Mammary epithelial cell (primary cell): Measurements from ENCODE around the gene DIAPH2.

Source experiments
- EZH2 ChIP-seq: IDR thresholded peaks from 2 replicates; pipeline ENCODE4 v1.6.1; 2012; ENCODE audit warnings: low read length, inconsistent platforms, borderline replicate concordance
- TF ChIP-seq, protein P1 (sequence below), 2 donors: IDR thresholded peaks in 1 of 2; conservative IDR thresholded peaks in 1 of 2; 2 replicates each; pipeline ENCODE4 v1.5.1; 2011 to 2012; ENCODE audit warnings: inconsistent platforms in 2 of 2, low read length in 2 of 2, mild to moderate bottlenecking in 2 of 2, control low read depth in 1 of 2, low read depth in 1 of 2; ENCODE audit not compliant: insufficient read depth in 1 of 2; ENCODE audit errors: extremely low read depth in 1 of 2

DNA sequence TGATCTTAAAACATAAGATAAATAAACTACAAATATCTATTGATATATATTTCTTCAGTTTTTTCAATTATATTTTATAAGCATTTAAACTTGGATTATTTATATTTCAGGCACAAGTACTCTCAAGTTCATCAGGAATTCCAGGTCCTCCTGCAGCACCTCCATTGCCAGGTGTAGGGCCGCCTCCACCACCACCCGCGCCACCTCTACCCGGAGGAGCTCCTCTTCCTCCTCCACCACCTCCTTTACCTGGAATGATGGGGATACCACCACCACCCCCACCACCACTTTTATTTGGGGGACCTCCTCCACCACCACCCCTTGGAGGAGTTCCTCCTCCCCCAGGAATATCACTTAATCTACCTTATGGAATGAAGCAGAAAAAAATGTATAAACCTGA is 273.1 kb downstream of the DIAPH2 start:
- TF ChIP-seq, protein P1, sequence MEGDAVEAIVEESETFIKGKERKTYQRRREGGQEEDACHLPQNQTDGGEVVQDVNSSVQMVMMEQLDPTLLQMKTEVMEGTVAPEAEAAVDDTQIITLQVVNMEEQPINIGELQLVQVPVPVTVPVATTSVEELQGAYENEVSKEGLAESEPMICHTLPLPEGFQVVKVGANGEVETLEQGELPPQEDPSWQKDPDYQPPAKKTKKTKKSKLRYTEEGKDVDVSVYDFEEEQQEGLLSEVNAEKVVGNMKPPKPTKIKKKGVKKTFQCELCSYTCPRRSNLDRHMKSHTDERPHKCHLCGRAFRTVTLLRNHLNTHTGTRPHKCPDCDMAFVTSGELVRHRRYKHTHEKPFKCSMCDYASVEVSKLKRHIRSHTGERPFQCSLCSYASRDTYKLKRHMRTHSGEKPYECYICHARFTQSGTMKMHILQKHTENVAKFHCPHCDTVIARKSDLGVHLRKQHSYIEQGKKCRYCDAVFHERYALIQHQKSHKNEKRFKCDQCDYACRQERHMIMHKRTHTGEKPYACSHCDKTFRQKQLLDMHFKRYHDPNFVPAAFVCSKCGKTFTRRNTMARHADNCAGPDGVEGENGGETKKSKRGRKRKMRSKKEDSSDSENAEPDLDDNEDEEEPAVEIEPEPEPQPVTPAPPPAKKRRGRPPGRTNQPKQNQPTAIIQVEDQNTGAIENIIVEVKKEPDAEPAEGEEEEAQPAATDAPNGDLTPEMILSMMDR (conservative IDR thresholded peaks at IDR 0.05 in 1 of 2, IDR thresholded peaks at IDR 0.05 in 1 of 2; ENCODE audit: extremely low read depth in 1 of 2, insufficient read depth in 1 of 2, low read depth in 1 of 2, low read length in 2 of 2): no peak
- TF ChIP-seq EZH2: no peak
